ENCODE results near the gene OPHN1. TPM values are rescaled to one million over a fixed set of nuclear protein-coding genes. Genes with fewer than 3 reads are reported as not detected.

The OPHN1 gene
- total RNA-seq, 1 donor from 2014 or later, result 0.26 TPM

DNA sequence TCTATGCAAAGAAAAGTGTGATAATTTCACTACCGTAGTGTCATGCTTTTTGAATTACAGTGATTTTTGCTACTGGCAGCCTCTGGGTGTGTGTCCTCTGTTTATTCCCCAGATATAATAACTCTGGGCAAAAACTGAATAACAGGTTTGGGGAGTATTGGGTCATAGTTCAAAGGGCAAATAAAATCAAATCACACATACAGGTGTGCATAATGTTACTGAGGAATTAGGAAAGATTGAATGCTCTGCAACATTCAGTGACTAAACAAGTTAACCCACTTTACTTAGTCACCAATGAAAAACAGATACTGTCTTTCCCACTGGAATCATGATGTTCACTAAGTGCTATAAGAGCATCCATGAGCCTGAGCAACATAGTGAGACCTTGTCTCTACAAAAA, 224.3 kb downstream of the OPHN1 start:
- no peak overlapping the region for H3K27ac Mint-ChIP-seq
- intact Hi-C loops (cut with micrococcal nuclease), result no loop called here

GRCh38 chrX:68204521-68205038, 228.7 kb downstream of the OPHN1 start:
- Mint-ChIP-seq H3K27ac (no peak overlapping the region), H3K4me1 (no peaks in the 10 kb centered on the region), H3K4me3 (no peak overlapping the region), H3K27me3 (no peaks in the 10 kb centered on the region), H3K9me3 (no peaks in the 10 kb centered on the region), H3K36me3 (ENCODE audit: low read depth) (no peaks in the 10 kb centered on the region)
- no peak for DNase-seq
- intact Hi-C loops (cut with micrococcal nuclease), result no loop called here

More for the DNA sequence above, 224.3 kb downstream of the OPHN1 start:
- Mint-ChIP-seq H3K4me1 (no peaks in the 10 kb centered on the region), H3K9me3 (no peaks in the 10 kb centered on the region), H3K4me3 (no peak overlapping the region), H3K27me3 (no peaks in the 10 kb centered on the region), H3K36me3 (ENCODE audit: low read depth) (no peaks in the 10 kb centered on the region)
- DNase-seq, result no peak

DNA sequence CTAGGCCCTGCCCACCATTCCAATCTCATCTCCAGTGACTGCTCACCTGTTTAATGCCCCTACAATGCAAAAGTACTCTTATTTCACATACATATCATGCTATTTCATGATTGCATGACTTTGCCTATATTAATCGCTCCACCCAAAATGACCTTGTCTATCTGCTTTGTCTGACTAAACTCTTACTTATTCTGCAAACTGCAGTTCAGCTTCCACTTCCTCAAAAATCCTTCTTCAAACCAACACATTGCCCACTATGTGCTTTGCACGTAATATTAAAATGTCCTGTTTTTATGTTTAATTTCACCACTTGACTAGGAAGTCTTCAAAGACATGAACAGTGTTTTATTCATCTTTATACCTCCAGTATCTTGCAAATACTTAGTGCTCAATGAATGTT, 229.6 kb downstream of the OPHN1 start:
- Mint-ChIP-seq H3K36me3 (ENCODE audit: low read depth) (no peaks in the 10 kb centered on the region), H3K4me3 (no peak overlapping the region), H3K27me3 (no peaks in the 10 kb centered on the region), H3K9me3 (no peaks in the 10 kb centered on the region), H3K4me1 (no peaks in the 10 kb centered on the region), H3K27ac (no peak overlapping the region)
- DNase-seq, result no peak
- intact Hi-C loops (cut with micrococcal nuclease), result no loop called here

DNA sequence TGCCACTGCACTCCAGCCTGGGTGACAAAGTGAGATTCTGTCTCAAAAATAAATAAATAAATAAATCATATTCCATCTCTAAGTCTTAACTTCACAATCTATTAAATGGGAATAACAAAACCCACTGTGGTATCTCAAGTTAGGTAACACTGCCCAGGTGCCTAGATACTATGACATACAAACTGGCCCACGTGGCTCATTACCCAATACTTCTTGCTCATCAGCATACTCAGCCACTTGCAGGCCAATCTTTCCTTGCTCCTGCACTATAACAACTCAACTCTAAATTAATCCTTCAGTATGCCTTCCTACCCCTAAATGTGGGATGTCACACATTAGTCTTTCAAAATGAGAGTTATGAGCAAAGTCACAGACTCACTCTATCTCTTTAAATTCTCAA, 230.1 kb downstream of the OPHN1 start:
- H3K27ac Mint-ChIP-seq, result no peak overlapping the region

GRCh38 chrX:68199062-68199848, 234.0 kb downstream of the OPHN1 start:
- Mint-ChIP-seq H3K4me3 (no peak overlapping the region), H3K27ac (no peak overlapping the region), H3K9me3 (no peaks in the 10 kb centered on the region), H3K27me3 (no peaks in the 10 kb centered on the region), H3K4me1 (no peaks in the 10 kb centered on the region), H3K36me3 (ENCODE audit: low read depth) (no peaks in the 10 kb centered on the region)
- no peak for DNase-seq
- intact Hi-C loops (cut with micrococcal nuclease), result no loop called here

More for the DNA sequence above, 230.1 kb downstream of the OPHN1 start:
- Mint-ChIP-seq H3K36me3 (ENCODE audit: low read depth) (no peaks in the 10 kb centered on the region), H3K27me3 (no peaks in the 10 kb centered on the region), H3K4me3 (no peak overlapping the region), H3K4me1 (no peaks in the 10 kb centered on the region), H3K9me3 (no peaks in the 10 kb centered on the region)
- intact Hi-C loops (cut with micrococcal nuclease), result no loop called here
- DNase-seq, result no peak

DNA sequence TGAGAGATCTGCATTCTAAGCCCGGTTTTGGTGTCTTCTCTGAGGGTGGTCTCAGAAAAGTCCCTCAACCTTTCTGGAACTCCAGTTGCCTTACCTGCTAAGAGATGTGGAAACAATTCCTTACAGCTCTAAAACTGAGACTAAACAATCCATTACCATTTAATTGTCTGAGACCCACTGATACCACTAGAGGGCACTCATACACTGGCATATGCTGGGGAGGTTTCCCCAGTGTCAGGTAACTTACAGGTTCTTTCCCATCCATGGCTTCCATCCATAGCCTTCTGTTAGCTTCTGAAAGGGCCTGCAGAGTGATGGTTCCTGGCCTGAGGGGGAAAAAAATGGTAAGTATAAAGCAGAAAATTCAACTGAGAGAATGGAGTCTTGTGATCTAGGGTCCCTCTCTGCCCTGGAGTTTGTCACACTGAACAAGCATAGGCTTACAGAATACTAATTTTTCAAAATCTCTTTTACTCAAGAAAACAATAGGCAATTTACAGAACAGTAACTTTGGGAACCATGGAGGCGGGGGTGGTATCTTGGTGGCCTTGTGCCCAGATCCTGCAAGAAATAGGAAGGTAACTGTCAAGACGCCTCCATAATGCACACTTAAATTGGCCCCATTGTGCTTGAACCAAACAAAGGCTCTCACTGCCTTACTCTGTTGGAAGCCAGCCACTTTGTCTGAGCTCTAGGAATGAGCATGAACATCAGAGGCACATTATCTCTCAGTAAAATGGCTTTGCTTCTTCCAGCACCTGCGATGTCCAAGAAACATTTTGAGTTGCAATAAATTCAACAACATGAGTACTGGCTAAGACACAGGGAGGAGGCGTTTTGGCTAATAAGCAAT, 236.1 kb downstream of the OPHN1 start:
- no peak overlapping the region for H3K27ac Mint-ChIP-seq
- H3K36me3 Mint-ChIP-seq (ENCODE audit: low read depth), result no peaks in the 10 kb centered on the region
- H3K27me3 Mint-ChIP-seq, result no peaks in the 10 kb centered on the region
- H3K9me3 Mint-ChIP-seq, result no peaks in the 10 kb centered on the region
- no peak overlapping the region for H3K4me3 Mint-ChIP-seq
- no peaks in the 10 kb centered on the region for H3K4me1 Mint-ChIP-seq
- intact Hi-C loops (cut with micrococcal nuclease), result loop anchor here (2.0 kb wide), 1 partner anchor 514 kb away; no protein-coding TSS in a partner anchor
- DNase-seq, result peak; percentile 68

GRCh38 chrX:68195561-68195960, 237.7 kb downstream of the OPHN1 start:
- Mint-ChIP-seq H3K36me3 (ENCODE audit: low read depth) (no peaks in the 10 kb centered on the region), H3K27ac (no peak overlapping the region), H3K9me3 (no peaks in the 10 kb centered on the region), H3K4me3 (no peak overlapping the region), H3K27me3 (no peaks in the 10 kb centered on the region), H3K4me1 (no peaks in the 10 kb centered on the region)
- intact Hi-C loops (cut with micrococcal nuclease), result no loop called here
- no peak for DNase-seq

GRCh38 chrX:68193786-68194185, 239.5 kb downstream of the OPHN1 start:
- H3K4me3 Mint-ChIP-seq, result no peak overlapping the region

GRCh38 chrX:68193234-68193633, 240.1 kb downstream of the OPHN1 start:
- no peaks in the 10 kb centered on the region for H3K36me3 Mint-ChIP-seq (ENCODE audit: low read depth)
- no peaks in the 10 kb centered on the region for H3K9me3 Mint-ChIP-seq
- no peaks in the 10 kb centered on the region for H3K4me1 Mint-ChIP-seq
- DNase-seq, result no peak
- H3K27ac Mint-ChIP-seq, result no peak overlapping the region
- H3K27me3 Mint-ChIP-seq, result no peaks in the 10 kb centered on the region
- H3K4me3 Mint-ChIP-seq, result no peak overlapping the region
- intact Hi-C loops (cut with micrococcal nuclease), result no loop called here

More at GRCh38 chrX:68193786-68194185, 239.5 kb downstream of the OPHN1 start:
- no peaks in the 10 kb centered on the region for H3K27me3 Mint-ChIP-seq
- DNase-seq, result no peak
- no peaks in the 10 kb centered on the region for H3K4me1 Mint-ChIP-seq
- H3K36me3 Mint-ChIP-seq (ENCODE audit: low read depth), result no peaks in the 10 kb centered on the region
- no peak overlapping the region for H3K27ac Mint-ChIP-seq
- intact Hi-C loops (cut with micrococcal nuclease), result no loop called here
- no peaks in the 10 kb centered on the region for H3K9me3 Mint-ChIP-seq

DNA sequence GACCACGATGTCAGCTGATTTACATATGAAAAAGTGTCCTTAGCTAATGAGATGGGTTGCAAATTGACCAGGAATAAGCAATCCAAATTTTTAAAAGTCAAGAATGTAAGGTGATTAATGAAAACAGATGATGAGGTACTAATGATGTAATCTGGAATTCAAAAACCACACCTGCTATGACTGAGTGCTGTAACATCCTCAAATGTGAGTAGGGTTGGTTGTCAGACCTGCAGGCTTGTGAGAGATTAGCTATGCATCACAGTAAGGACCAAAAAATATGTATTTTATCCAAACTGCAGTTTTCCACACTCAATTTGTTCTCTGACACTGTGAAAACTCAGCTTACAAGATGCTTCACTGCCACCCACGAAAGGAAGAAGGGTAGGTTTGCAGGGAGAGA, 242.5 kb downstream of the OPHN1 start:
- Mint-ChIP-seq H3K4me3 (no peak overlapping the region), H3K36me3 (ENCODE audit: low read depth) (no peaks in the 10 kb centered on the region), H3K4me1 (no peaks in the 10 kb centered on the region), H3K9me3 (no peaks in the 10 kb centered on the region), H3K27me3 (no peaks in the 10 kb centered on the region), H3K27ac (no peak overlapping the region)
- intact Hi-C loops (cut with micrococcal nuclease), result no loop called here
- DNase-seq, result no peak

DNA sequence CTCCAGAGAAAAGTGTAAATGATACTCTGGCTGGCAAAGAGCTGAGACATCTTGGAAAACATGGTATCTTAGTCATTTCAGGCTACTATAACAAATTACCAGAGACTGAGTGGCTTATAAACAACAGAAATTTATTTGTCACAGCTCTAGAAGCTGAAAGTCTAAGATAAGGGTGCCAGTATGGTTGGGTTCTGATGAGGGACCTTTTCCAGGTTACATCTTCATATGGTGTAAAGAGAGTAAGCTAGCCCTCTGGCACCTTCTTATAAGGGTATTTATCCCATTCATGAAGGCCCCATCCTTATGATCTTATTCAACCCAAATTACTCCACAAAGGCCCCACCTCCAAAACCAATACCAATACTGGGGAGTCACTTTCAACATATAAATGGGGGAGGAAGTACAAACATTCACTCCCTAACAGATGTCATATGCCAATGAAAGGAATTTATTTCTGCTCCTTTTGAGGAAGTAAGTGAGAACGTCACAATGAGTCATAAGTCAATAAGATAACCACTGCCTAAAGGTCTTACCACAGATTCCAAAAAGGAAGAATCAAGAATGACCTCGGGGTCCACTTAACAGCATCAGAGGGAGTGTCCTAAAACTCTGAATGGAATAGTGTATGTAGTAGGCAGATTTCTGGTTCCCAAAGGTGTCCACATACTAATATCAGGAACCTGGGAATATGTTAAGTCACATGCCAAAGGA, 246.6 kb downstream of the OPHN1 start:
- DNase-seq, result no peak
- intact Hi-C loops (cut with micrococcal nuclease), result loop anchor here (10.0 kb wide), 1 partner anchor 318 kb away; no protein-coding TSS in a partner anchor
- H3K9me3 Mint-ChIP-seq, result no peaks in the 10 kb centered on the region
- no peaks in the 10 kb centered on the region for H3K36me3 Mint-ChIP-seq (ENCODE audit: low read depth)
- H3K4me3 Mint-ChIP-seq, result no peak overlapping the region
- no peaks in the 10 kb centered on the region for H3K27me3 Mint-ChIP-seq
- H3K27ac Mint-ChIP-seq, result no peak overlapping the region
- H3K4me1 Mint-ChIP-seq, result peaks cover 2% of the 10 kb centered on the region

- H3K4me1 Mint-ChIP-seq, result peaks cover 4% of the 10 kb centered on the region
- no peaks in the 10 kb centered on the region for H3K27me3 Mint-ChIP-seq
- no peak for DNase-seq
- intact Hi-C loops (cut with micrococcal nuclease), result loop anchor here (10.0 kb wide), 1 partner anchor 320 kb away; no protein-coding TSS in a partner anchor
- H3K4me3 Mint-ChIP-seq, result no peak overlapping the region
- no peaks in the 10 kb centered on the region for H3K36me3 Mint-ChIP-seq (ENCODE audit: low read depth)
- H3K9me3 Mint-ChIP-seq, result no peaks in the 10 kb centered on the region
- no peak overlapping the region for H3K27ac Mint-ChIP-seq
Measured at GRCh38 chrX:68185161-68185560, 248.1 kb downstream of the OPHN1 start.

DNA sequence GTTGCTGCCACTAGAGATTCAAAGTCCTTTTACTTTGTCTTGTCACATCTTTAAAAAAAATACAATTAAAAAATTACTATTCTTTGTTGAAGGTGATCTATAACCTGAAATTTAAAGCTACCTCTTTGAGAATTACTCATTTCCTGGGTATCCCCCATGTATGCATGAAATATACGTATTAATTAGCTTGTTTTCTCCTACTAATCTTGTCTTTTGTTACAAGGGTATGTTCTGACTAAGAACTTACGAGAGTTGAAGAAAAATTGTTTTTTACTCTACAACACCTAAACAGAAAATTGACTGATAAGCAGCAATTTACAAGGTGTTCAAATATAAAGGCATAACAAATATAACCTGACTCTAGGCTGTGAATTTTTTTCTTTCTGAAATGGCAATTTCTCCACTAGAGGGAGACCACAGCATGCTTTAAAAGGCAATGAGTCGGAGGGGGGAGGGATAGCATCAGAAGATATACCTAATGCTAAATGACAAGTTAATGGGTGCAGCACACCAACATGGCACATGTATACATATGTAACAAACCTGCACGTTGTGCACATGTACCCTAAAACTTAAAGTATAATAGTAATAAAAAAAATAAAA, 249.6 kb downstream of the OPHN1 start:
- H3K4me3 Mint-ChIP-seq, result no peak overlapping the region
- H3K9me3 Mint-ChIP-seq, result no peaks in the 10 kb centered on the region
- peak; percentile 51 for DNase-seq
- no peaks in the 10 kb centered on the region for H3K36me3 Mint-ChIP-seq (ENCODE audit: low read depth)
- no peak overlapping the region for H3K27ac Mint-ChIP-seq
- H3K4me1 Mint-ChIP-seq, result peaks cover 7% of the 10 kb centered on the region
- no peaks in the 10 kb centered on the region for H3K27me3 Mint-ChIP-seq
- intact Hi-C loops (cut with micrococcal nuclease), result loop anchor here (10.0 kb wide), 1 partner anchor 321 kb away; no protein-coding TSS in a partner anchor
